Loucy (cell line): ENCODE data around the gene UQCRHL.

Experiments
- H2AFZ ChIP-seq: fragments of 200-600 bp; sonication (generic); 2 replicates; pipeline ENCODE4 v1.6.0; 2016; ENCODE audit warnings: antibody characterized with exemption, mild to moderate bottlenecking, low read length, moderate library complexity
- H3F3A ChIP-seq: fragments of 200-600 bp; 2 replicates; pipeline ENCODE4 v1.6.0; 2016; ENCODE audit warnings: antibody characterized with exemption, low read depth, mild to moderate bottlenecking
- H3K27me3 ChIP-seq: fragments of 200-600 bp; sonication (generic); 2 replicates; pipeline ENCODE4 v1.6.1; 2014; ENCODE audit warnings: low read length, mild to moderate bottlenecking; ENCODE audit not compliant: insufficient read depth, poor library complexity, severe bottlenecking
- H3K36me3 ChIP-seq: fragments of 200-600 bp; sonication (generic); 2 replicates; pipeline ENCODE4 v1.6.1; 2016; ENCODE audit warnings: low read length; ENCODE audit not compliant: insufficient read depth
- H3K4me1 ChIP-seq: fragments of 200-600 bp; sonication (generic); 2 replicates; pipeline ENCODE4 v1.5.1; 2014; ENCODE audit warnings: low read length, mild to moderate bottlenecking; ENCODE audit not compliant: insufficient read depth, poor library complexity, severe bottlenecking
- H3K4me2 ChIP-seq: fragments of 200-600 bp; sonication (generic); 2 replicates; pipeline ENCODE4 v1.6.0; 2014; ENCODE audit warnings: antibody characterized with exemption, low read length, low read depth, mild to moderate bottlenecking; ENCODE audit not compliant: poor library complexity, severe bottlenecking
- H3K4me3 ChIP-seq: fragments of 200-600 bp; sonication (generic); 2 replicates; pipeline ENCODE4 v1.5.1; 2014; ENCODE audit warnings: low read length, mild to moderate bottlenecking, mixed read lengths; ENCODE audit not compliant: poor library complexity, severe bottlenecking
- H3K79me2 ChIP-seq: fragments of 200-600 bp; sonication (generic); 2 replicates; pipeline ENCODE4 v1.6.1; 2014; ENCODE audit warnings: low read length; ENCODE audit not compliant: insufficient read depth
- H3K9ac ChIP-seq: fragments of 200-600 bp; sonication (generic); 2 replicates; pipeline ENCODE4 v1.6.0; 2014; ENCODE audit warnings: mild to moderate bottlenecking, low read depth, low read length, moderate library complexity; ENCODE audit not compliant: poor library complexity, severe bottlenecking
- H3K9me2 ChIP-seq: fragments of 200-600 bp; sonication (generic); replicated peaks from 2 replicates; pipeline ENCODE4 v1.6.1; 2016; ENCODE audit warnings: low read depth, low read length, mixed read lengths
- H3K9me3 ChIP-seq: fragments of 200-600 bp; sonication (generic); 2 replicates; pipeline ENCODE4 v1.6.1; 2014; ENCODE audit warnings: mild to moderate bottlenecking, antibody characterized with exemption, low read length, low read depth; ENCODE audit not compliant: insufficient read depth
- H4K20me1 ChIP-seq: fragments of 200-600 bp; sonication (generic); 2 replicates; pipeline ENCODE4 v1.6.0; 2014; ENCODE audit warnings: antibody characterized with exemption, low read length, mild to moderate bottlenecking; ENCODE audit not compliant: insufficient read depth, poor library complexity, severe bottlenecking
- CTCF ChIP-seq: fragments of 200-600 bp; sonication (generic); conservative IDR thresholded peaks from 2 replicates; pipeline ENCODE4 v1.5.1; 2014; ENCODE audit warnings: mild to moderate bottlenecking, antibody characterized with exemption, low read length
- EZH2phosphoT487 ChIP-seq: fragments of 200-600 bp; IDR thresholded peaks from 2 replicates; pipeline ENCODE4 v1.6.1; 2018; ENCODE audit warnings: antibody characterized with exemption, mild to moderate bottlenecking, moderate library complexity, borderline replicate concordance

Gene UQCRHL

GRCh38 chr1:15816674-15817073 lies 9.2 kb upstream of the UQCRHL start:
- H3K27me3 ChIP-seq, result no peaks in the 10 kb centered on the region
- H3K9ac ChIP-seq, result no peak overlapping the region

GRCh38 chr1:15810073-15810472 lies 2.6 kb upstream of the UQCRHL start:
- Histone ChIP-seq H3K36me3 (no peaks in the 10 kb centered on the region), H3K4me1 (no peaks in the 10 kb centered on the region), H2AFZ (no peak overlapping the region), H3K4me3 (no peak overlapping the region), H3K27me3 (no peaks in the 10 kb centered on the region), H3F3A (no peaks in the 10 kb centered on the region), H3K9me2 (no peaks in the 10 kb centered on the region), H3K4me2 (no peak overlapping the region), H3K79me2 (no peaks in the 10 kb centered on the region), H4K20me1 (no peaks in the 10 kb centered on the region), H3K9me3 (no peaks in the 10 kb centered on the region), H3K9ac (no peak overlapping the region)
- TF ChIP-seq EZH2phosphoT487 (no peak), CTCF (no peak)

More at GRCh38 chr1:15816674-15817073, 9.2 kb upstream of the UQCRHL start:
- Histone ChIP-seq H3K36me3 (no peaks in the 10 kb centered on the region), H3K9me3 (no peaks in the 10 kb centered on the region), H3K4me3 (no peak overlapping the region), H3K9me2 (no peaks in the 10 kb centered on the region), H3F3A (no peaks in the 10 kb centered on the region), H4K20me1 (no peaks in the 10 kb centered on the region), H3K4me1 (no peaks in the 10 kb centered on the region), H2AFZ (no peak overlapping the region), H3K79me2 (no peaks in the 10 kb centered on the region), H3K4me2 (no peak overlapping the region)
- no peak for TF ChIP-seq CTCF
- no peak for TF ChIP-seq EZH2phosphoT487

- Histone ChIP-seq H2AFZ (no peak overlapping the region), H4K20me1 (no peaks in the 10 kb centered on the region), H3K4me2 (no peak overlapping the region), H3K9ac (no peak overlapping the region), H3K79me2 (no peaks in the 10 kb centered on the region), H3K4me1 (no peaks in the 10 kb centered on the region), H3K4me3 (no peak overlapping the region), H3K27me3 (no peaks in the 10 kb centered on the region), H3K9me2 (no peaks in the 10 kb centered on the region), H3K9me3 (no peaks in the 10 kb centered on the region), H3F3A (no peaks in the 10 kb centered on the region), H3K36me3 (no peaks in the 10 kb centered on the region)
- TF ChIP-seq EZH2phosphoT487, result no peak
- no peak for TF ChIP-seq CTCF
These were observed 1.5 kb upstream of the UQCRHL start for GRCh38 chr1:15808955-15809354.
